NB4 (cell line): ENCODE data around the gene CCDC88C.
A peak's percentile ranks its signal among the peaks of the same experiment; 100 is the strongest.

Experiments
- DNase-seq: peaks from one replicate; pipeline ENCODE4 v3.0.0; 2010; ENCODE audit warnings: low read depth
- H3K4me3 ChIP-seq: one replicate; pipeline ENCODE4 v1.5.1; 2011; ENCODE audit warnings: mild to moderate bottlenecking, low read depth, low read length, moderate library complexity
- MYC ChIP-seq: IDR thresholded peaks from 2 replicates; pipeline ENCODE4 v1.6.1; 2011; ENCODE audit warnings: low read depth, low read length
- POLR2A ChIP-seq: IDR thresholded peaks from 2 replicates; pipeline ENCODE4 v1.6.1; 2011; ENCODE audit warnings: mild to moderate bottlenecking; ENCODE audit not compliant: insufficient read length; ENCODE audit errors: extremely low read depth
- TF ChIP-seq, protein P1 (sequence below): IDR thresholded peaks from one replicate; pipeline ENCODE4 v1.5.1; 2012; ENCODE audit warnings: low read depth, low read length
- TF ChIP-seq, protein P2 (sequence below): IDR thresholded peaks from 2 replicates; pipeline ENCODE4 v1.6.1; 2011; ENCODE audit warnings: low read depth, low read length

CCDC88C gene

DNA sequence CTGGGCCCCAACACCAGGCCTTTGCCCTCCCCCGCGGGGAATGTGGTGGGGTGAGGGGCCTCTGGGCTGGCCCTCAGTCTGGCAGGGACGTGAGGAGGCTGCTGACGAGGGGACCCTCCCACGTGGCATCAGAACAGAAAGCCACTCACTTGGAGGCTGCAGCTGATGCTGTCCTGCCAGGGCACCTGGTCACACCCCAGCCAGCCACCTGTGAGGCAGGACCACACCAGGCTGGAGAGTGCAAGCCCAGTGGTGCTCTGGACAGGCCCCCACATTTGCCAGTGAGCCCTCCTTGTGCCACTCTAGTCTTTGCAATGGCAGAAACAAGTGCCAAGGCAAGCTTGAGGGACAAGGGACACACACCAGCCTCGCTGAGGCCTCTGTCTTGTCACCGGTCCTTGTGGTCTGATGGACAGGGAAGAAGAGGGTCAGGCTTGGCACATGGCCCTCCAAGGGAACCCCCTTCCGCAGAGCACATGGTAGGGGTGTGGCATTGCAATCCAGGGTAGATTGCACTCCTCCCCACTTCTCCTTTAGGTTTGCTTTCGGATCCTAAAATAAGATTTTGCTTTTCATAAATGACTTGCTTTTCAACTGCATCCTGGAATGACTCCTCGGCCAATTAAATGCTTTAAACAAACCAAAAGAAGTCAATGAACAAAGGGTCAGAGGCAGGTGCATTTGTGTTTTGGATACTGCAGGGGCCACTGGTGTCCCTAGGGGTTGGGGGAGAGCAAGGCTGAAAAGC, 53.7 kb downstream of the CCDC88C start:
- TF ChIP-seq, protein P1, sequence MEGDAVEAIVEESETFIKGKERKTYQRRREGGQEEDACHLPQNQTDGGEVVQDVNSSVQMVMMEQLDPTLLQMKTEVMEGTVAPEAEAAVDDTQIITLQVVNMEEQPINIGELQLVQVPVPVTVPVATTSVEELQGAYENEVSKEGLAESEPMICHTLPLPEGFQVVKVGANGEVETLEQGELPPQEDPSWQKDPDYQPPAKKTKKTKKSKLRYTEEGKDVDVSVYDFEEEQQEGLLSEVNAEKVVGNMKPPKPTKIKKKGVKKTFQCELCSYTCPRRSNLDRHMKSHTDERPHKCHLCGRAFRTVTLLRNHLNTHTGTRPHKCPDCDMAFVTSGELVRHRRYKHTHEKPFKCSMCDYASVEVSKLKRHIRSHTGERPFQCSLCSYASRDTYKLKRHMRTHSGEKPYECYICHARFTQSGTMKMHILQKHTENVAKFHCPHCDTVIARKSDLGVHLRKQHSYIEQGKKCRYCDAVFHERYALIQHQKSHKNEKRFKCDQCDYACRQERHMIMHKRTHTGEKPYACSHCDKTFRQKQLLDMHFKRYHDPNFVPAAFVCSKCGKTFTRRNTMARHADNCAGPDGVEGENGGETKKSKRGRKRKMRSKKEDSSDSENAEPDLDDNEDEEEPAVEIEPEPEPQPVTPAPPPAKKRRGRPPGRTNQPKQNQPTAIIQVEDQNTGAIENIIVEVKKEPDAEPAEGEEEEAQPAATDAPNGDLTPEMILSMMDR, result no peak
- TF ChIP-seq POLR2A, result no peak
- peak; percentile 96 for TF ChIP-seq MYC
- TF ChIP-seq, protein P2, sequence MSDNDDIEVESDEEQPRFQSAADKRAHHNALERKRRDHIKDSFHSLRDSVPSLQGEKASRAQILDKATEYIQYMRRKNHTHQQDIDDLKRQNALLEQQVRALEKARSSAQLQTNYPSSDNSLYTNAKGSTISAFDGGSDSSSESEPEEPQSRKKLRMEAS, result peak; percentile 95
- DNase-seq, result peak; percentile 81
- H3K4me3 ChIP-seq, result no peak overlapping the region

DNA sequence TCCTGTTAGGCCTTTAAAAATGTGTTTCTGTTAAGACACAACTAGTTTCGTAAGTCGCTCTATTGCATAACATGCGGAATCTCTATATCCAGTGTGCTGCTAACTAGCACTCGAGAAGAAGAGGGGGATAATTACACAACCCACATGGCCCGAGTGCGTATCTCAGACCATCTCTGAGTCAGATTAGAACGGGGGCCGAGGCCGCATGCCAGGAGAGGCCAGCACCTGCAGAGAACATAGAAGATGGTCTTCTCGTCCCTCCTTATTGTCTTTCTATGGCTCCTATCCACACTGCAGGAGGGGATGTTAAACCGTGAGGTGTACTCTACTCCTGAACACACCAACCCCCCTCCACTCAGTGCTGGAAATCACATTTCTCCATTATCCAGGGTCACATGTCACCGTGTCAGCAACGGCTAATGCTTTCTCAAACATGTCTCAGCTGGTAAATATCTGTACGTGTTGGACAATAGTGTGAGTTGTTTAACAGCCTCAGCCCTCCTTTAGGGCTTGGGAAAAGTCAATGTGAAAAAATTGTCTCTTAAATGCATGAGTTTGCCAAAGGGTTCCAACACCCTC, 56.3 kb downstream of the CCDC88C start:
- peak; percentile 80 for TF ChIP-seq MYC
- TF ChIP-seq, protein P2, result peak; percentile 92
- TF ChIP-seq, protein P1, result no peak
- peak; percentile 99 for DNase-seq
- H3K4me3 ChIP-seq, result peak overlapping the region; percentile 32

DNA sequence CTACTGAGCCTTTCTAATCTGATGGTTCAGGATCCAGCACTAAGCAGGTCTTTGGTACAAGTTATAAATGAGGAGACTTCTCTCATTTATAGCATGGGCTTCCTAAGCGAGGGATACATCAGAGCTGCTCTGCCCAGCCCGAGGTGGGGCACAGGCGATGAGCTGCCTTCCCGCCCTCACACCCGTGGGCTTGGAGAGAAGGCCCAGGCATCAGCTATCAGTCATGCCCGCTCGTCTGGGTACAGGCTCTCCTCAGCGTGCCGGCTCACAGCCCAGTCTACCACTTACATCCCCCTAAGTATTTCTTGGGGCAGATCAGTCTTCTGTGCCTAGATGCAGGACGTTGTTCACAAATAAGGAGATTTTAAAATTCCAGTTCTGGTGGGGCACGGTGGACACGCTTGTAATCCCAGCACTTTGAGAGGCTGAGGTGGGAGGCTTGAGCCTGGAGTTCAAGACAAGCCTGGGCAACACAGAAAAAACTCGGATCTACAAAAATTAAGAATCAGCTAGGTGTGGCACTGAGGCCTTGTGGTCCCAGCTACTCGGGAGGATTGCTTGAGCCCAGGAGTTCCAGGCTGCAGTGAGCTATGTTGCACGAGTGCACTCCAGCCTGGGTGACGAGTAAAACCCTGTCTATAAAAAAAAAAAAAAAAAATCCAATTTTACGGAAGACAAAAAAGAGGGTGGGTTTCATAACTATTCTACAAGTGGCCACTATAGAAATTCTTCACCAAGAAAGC, 57.0 kb downstream of the CCDC88C start:
- no peak for TF ChIP-seq POLR2A
- TF ChIP-seq MYC, result no peak
- TF ChIP-seq, protein P2, result no peak
- TF ChIP-seq, protein P1, result no peak
- H3K4me3 ChIP-seq, result peak overlapping the region; percentile 9

DNA sequence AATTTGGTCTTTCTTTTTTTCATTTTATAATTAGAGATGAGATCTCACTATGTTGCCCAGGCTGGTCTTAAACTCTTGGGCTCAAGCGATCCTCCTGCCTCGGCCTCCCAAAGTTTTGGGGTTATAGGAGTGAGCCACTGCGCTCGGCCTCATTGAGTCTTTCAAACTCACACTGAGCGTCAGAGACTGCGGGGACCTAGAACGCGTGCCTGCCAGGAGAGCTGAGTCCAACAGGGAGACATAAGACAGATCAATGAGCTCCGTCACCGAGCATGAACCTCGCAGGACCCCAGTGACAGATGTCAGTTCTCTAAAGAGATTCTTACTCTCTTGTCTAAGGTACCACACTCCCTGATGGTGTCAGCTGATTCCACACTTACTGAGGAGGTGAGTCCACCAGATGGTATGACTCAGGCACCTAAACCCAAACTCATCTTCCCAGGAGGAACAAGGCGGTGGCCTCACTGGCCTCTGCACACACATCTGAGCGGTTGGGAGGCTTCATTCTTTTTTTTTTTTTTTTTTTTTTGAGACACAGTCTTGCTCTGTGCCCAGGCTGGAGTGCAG, 58.9 kb downstream of the CCDC88C start:
- DNase-seq, result no peak
- no peak overlapping the region for H3K4me3 ChIP-seq
- TF ChIP-seq POLR2A (no peak), MYC (no peak)
- TF ChIP-seq, protein P2, result no peak
- TF ChIP-seq, protein P1, result no peak

More for the DNA sequence above, 57.0 kb downstream of the CCDC88C start:
- DNase-seq, result no peak

DNA sequence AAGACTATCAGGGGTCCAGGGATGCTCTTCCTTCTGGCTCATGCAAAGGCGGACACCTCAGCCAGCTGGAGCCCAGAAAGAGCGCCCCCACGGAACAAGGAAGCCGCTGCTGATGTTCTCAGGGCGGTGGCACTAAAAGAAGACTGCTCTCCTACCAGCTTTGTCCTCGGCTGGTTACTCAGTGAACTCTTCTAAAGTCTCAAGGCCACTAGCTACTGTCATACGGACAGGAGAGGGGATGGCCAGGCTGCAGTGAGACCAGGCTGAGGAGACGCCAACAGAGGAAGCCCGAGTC, 59.6 kb downstream of the CCDC88C start:
- DNase-seq, result no peak
- H3K4me3 ChIP-seq, result no peak overlapping the region
- TF ChIP-seq MYC (no peak), POLR2A (no peak)
- TF ChIP-seq, protein P1, result no peak
- TF ChIP-seq, protein P2, result no peak
